Thyroid gland (tissue), 4 donors: ENCODE results near the gene OLA1. TPM values are rescaled to one million over a fixed set of nuclear protein-coding genes. Genes with fewer than 3 reads are reported as not detected.

ENCODE experiments used
- DNase-seq, 2 donors: peaks; one replicate each; pipeline ENCODE4 v3.0.0-alpha.2; 2019
- H3K27ac ChIP-seq, 3 donors: fragments of 200-600 bp; sonication (generic); 1 replicate in 2 of 3; 2 replicates in 1 of 3; pipeline ENCODE4 v1.5.1; 2016 to 2019; ENCODE audit warnings: mild to moderate bottlenecking in 1 of 3, moderate library complexity in 1 of 3
- H3K27me3 ChIP-seq: fragments of 200-600 bp; sonication (generic); one replicate; pipeline ENCODE4 v1.5.1; 2019
- H3K36me3 ChIP-seq, 2 donors: fragments of 200-600 bp; sonication (generic); one replicate each; pipeline ENCODE4 v1.5.1; 2016 to 2019
- H3K4me1 ChIP-seq, 2 donors: fragments of 200-600 bp; sonication (generic); one replicate each; pipeline ENCODE4 v1.5.1; 2017 to 2019
- H3K4me3 ChIP-seq, 3 donors: fragments of 200-600 bp; sonication (generic); replicated peaks in 1 of 3; 1 replicate in 2 of 3; 2 replicates in 1 of 3; pipeline ENCODE4 v1.5.1; 2016; ENCODE audit warnings: mild to moderate bottlenecking in 1 of 3
- H3K9me3 ChIP-seq: fragments of 200-600 bp; sonication (generic); one replicate; pipeline ENCODE4 v1.5.1; 2017
- CTCF ChIP-seq, 6 experiments: fragments of 200-600 bp in 3 of 6; fragments of 450-650 bp in 3 of 6; sonication (generic) in 3 of 6; IDR thresholded peaks; one replicate each; pipeline ENCODE4 v1.5.1; 2016 to 2019; ENCODE audit warnings: antibody characterized with exemption in 6 of 6, mild to moderate bottlenecking in 2 of 6, inconsistent platforms in 1 of 6, moderate library complexity in 1 of 6
- POLR2A ChIP-seq, 2 donors: fragments of 450-650 bp; IDR thresholded peaks; one replicate each; pipeline ENCODE4 v1.6.1; 2017; ENCODE audit warnings: antibody characterized with exemption in 2 of 2, mild to moderate bottlenecking in 2 of 2, moderate library complexity in 1 of 2
- WGBS, 2 donors: methylation state at CpG; one replicate each; pipeline ENCODE4 v1.1.5; 2017; 5-methylcytosine and 5-hydroxymethylcytosine counted together
- intact Hi-C: fragments of 100-400 bp; cut with DNase I; formaldehyde crosslinking; loops from one replicate; pipeline ENCODE4 v1.15.1; 2023
- total RNA-seq, 4 donors: library from RNA; depleted of rRNA; stranded (reverse); fragments of >200 nt; gene quantifications; one replicate each; pipeline ENCODE4 v1.2.3, GENCODE V29; 2016

Gene OLA1
- total RNA-seq, 4 donors from 2014 or later, result 51.8 to 68.5 (median 53.5) TPM

- H3K4me1 ChIP-seq, result no peaks in the 10 kb centered on the region
- TF ChIP-seq POLR2A (IDR thresholded peaks at IDR 0.05), result no peak
- TF ChIP-seq CTCF (IDR thresholded peaks at IDR 0.05), result no peak
- no peak for DNase-seq
- H3K36me3 ChIP-seq, result no peaks in the 10 kb centered on the region
- WGBS, 2 donors, result 96 to 97% methylated on average over 3 of the region's 3 CpGs
- intact Hi-C loops, result no loop called here
- no peak overlapping the region for H3K4me3 ChIP-seq
- H3K27ac ChIP-seq, result no peak overlapping the region
- no peaks in the 10 kb centered on the region for H3K9me3 ChIP-seq
- no peaks in the 10 kb centered on the region for H3K27me3 ChIP-seq
Measured at GRCh38 chr2:174169372-174169771, 79.0 kb downstream of the OLA1 start.

DNA sequence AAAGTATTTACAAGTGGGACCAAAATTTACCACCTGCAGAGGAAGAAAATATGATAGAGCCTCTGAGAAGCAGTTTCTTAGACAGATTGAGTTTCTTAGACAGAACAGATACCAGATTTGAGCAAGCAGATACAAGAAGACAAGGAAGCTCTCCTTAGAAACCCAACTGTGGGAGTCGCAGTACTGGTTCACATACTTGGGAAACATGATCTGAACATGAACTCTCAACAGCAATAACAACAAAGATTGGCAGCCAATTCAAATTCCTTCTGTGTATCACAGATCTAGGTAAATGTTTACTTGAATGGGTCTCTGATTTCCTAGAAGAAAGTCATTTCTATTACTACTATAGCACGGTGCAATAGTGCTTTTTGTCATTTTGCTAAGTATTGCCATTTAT is 82.1 kb downstream of the OLA1 start:
- Histone ChIP-seq H3K4me3 (no peak overlapping the region), H3K36me3 (no peaks in the 10 kb centered on the region), H3K27me3 (no peaks in the 10 kb centered on the region), H3K27ac (no peak overlapping the region), H3K9me3 (no peaks in the 10 kb centered on the region), H3K4me1 (no peaks in the 10 kb centered on the region)
- no peak for DNase-seq
- 17 to 43% methylated on average over 2 of the region's 2 CpGs for WGBS, 2 donors
- intact Hi-C loops, result no loop called here
- TF ChIP-seq CTCF (IDR thresholded peaks at IDR 0.05) (no peak), POLR2A (IDR thresholded peaks at IDR 0.05) (no peak)

DNA sequence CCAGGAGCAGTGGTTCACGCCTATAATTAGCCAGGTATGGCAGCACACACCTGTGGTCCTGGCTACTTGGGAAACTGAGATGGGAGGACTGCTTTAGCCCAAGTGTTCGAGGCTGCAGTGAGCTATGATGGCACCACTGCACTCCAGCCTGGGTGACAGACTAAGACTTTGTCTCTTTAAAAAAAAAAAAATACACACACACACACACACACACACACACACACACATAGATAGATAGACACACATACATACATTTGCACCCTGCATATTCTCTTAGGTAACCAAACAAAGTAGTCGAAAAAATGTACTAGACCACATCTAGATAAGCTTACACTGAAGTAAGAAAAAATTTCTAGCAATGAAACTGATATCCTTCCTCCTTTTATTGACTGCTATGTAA is 86.8 kb downstream of the OLA1 start:
- DNase-seq, result no peak
- Histone ChIP-seq H3K36me3 (no peaks in the 10 kb centered on the region), H3K9me3 (no peaks in the 10 kb centered on the region), H3K4me1 (no peaks in the 10 kb centered on the region), H3K27me3 (no peaks in the 10 kb centered on the region), H3K4me3 (no peak overlapping the region), H3K27ac (no peak overlapping the region)
- TF ChIP-seq POLR2A (IDR thresholded peaks at IDR 0.05), result no peak
- TF ChIP-seq CTCF (IDR thresholded peaks at IDR 0.05), result no peak
- WGBS, 2 donors, result 92 to 93% methylated on average over 3 of the region's 3 CpGs
- intact Hi-C loops, result no loop called here

- Histone ChIP-seq H3K4me1 (peaks cover 0 to 2% of the 10 kb centered on the region in 2 donors), H3K36me3 (no peaks in the 10 kb centered on the region), H3K27ac (no peak overlapping the region), H3K9me3 (no peaks in the 10 kb centered on the region), H3K4me3 (no peak overlapping the region), H3K27me3 (no peaks in the 10 kb centered on the region)
- TF ChIP-seq CTCF (IDR thresholded peaks at IDR 0.05) (peak in 5 of 6 experiments; percentile 9 to 50 (median 32)), POLR2A (IDR thresholded peaks at IDR 0.05) (no peak)
- peak; percentile 29 to 46 for DNase-seq
- intact Hi-C loops, result no loop called here
- WGBS, 2 donors, result 64 to 74% methylated on average over 3 of the region's 3 CpGs
Measured at GRCh38 chr2:174158003-174158402, 90.3 kb downstream of the OLA1 start.

DNA sequence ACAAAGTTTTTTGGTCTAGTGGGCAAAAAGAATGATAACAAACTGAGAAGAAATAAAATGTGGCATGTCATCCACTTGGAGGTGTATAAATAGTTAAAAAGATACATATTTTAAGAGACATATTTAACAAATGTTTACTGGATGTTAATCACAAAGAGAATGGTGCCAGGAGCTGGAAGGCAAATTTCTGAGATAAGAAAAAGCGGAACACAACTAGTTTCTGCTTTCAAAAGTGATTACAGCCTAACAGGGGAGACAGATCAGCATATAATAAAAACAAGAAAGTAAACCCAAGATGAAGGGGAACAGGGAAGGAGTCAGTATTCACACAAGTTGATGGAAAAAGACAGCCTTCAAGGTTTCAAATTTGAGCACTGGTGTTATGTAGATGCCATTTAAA is 91.3 kb downstream of the OLA1 start:
- Histone ChIP-seq H3K27me3 (no peaks in the 10 kb centered on the region), H3K4me3 (no peak overlapping the region), H3K4me1 (peaks cover 0 to 6% of the 10 kb centered on the region in 2 donors), H3K36me3 (no peaks in the 10 kb centered on the region), H3K9me3 (no peaks in the 10 kb centered on the region), H3K27ac (no peak overlapping the region)
- TF ChIP-seq POLR2A (IDR thresholded peaks at IDR 0.05) (no peak), CTCF (IDR thresholded peaks at IDR 0.05) (no peak)
- intact Hi-C loops, result no loop called here
- 88 to 99% methylated on average over 1 of the region's 1 CpG for WGBS, 2 donors
- no peak for DNase-seq
